ENCODE results near the gene UQCR10. TPM values are rescaled to one million over a fixed set of nuclear protein-coding genes. Genes with fewer than 3 reads are reported as not detected.

UQCR10 gene
- total RNA-seq, 1 experiment from 2014 or later, result 93.7 TPM

DNA sequence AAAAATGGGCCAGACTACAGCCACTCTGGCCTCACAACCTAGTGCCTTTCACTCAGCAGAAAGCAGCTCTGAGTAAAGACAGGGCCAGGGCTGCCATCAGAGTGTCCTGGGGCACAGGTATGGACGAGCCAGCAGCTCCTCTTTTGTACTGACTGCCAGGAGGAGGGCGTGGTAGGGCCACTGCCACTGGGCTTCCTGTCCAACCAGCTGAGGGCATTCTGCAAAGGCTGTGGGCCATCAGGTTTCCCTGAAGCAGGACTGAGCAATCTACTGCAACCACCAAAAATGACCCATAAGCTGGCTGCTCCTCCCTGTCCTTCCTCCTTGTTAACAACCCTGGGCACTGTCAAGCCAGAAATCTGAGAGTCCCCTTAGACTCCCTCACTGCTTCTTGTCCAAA is 37.8 kb downstream of the UQCR10 start:
- ChIA-PET CTCF (no interaction called here), POLR2A (no interaction called here)
- no peak for DNase-seq (ENCODE audit: low read depth, low spot score)
- intact Hi-C loops (cut with micrococcal nuclease; ENCODE audit: unreplicated experiment) (no loop called here), in situ Hi-C loops (cut with HindIII; ENCODE audit: low pct_unique_long_range_greater_than_20kb, low sequenced_read_pairs) (no loop called here)
- Histone ChIP-seq H3K27ac (ENCODE audit: low read length) (no peak overlapping the region), H3K27me3 (ENCODE audit: control insufficient read depth, insufficient read depth, low read length) (no peaks in the 10 kb centered on the region), H3K9me3 (ENCODE audit: control insufficient read depth, insufficient read depth, low read depth, low read length) (no peaks in the 10 kb centered on the region), H3K4me3 (ENCODE audit: low read depth in 2 of 2, low read length in 2 of 2) (no peak overlapping the region), H3K4me1 (ENCODE audit: control insufficient read depth, insufficient read depth, low read length) (no peaks in the 10 kb centered on the region), H3K36me3 (ENCODE audit: control insufficient read depth, insufficient read depth, low read length) (peaks cover 7% of the 10 kb centered on the region)
- no TSS peak for BruUV-seq (replicated peaks)
- TF ChIP-seq REST (IDR thresholded peaks at IDR 0.05; ENCODE audit: insufficient read depth in 1 of 2, low read depth in 2 of 2, low read length in 1 of 2) (no peak), POLR2AphosphoS5 (IDR thresholded peaks at IDR 0.05; ENCODE audit: low read depth, low read length) (no peak)
- no peak; the same call in 1 of the 2 replicates for ATAC-seq

DNA sequence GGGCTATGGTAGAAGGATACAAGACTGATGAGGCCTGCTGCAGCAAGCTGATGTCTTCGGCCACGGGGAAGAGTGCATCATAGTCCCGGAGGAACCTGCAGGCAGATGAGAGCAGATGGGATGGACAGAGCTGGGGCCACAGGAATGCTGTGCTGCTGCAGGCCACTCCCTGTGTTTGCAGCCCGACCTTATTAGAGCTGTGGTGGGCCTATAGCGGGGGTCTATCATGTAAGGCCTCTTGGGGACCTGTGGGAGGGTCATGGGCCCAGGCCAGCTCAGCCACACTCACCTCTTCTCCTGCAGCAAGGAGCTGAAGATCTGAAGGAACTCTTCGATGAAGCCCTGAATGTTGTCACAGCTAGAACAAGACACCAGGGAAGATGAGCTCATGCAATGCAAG is 39.0 kb downstream of the UQCR10 start:
- ChIA-PET CTCF (no interaction called here), POLR2A (no interaction called here)
- no peak overlapping the region for H3K27ac ChIP-seq (ENCODE audit: low read length)
- intact Hi-C loops (cut with micrococcal nuclease; ENCODE audit: unreplicated experiment) (no loop called here), in situ Hi-C loops (cut with HindIII; ENCODE audit: low pct_unique_long_range_greater_than_20kb, low sequenced_read_pairs) (no loop called here)
- H3K4me3 ChIP-seq (ENCODE audit: low read depth in 2 of 2, low read length in 2 of 2), result no peak overlapping the region
- ATAC-seq, result no peak
- H3K36me3 ChIP-seq (ENCODE audit: control insufficient read depth, insufficient read depth, low read length), result peaks cover 7% of the 10 kb centered on the region
- TF ChIP-seq TCF7L2 (IDR thresholded peaks at IDR 0.05; ENCODE audit: low read depth, low read length) (no peak), SIN3A (IDR thresholded peaks at IDR 0.05; ENCODE audit: borderline replicate concordance, insufficient read depth, low read depth, low read length) (no peak), CTCF (IDR thresholded peaks at IDR 0.05) (no peak), REST (IDR thresholded peaks at IDR 0.05; ENCODE audit: insufficient read depth in 1 of 2, low read depth in 2 of 2, low read length in 1 of 2) (no peak), POLR2AphosphoS5 (IDR thresholded peaks at IDR 0.05; ENCODE audit: low read depth, low read length) (no peak)
- H3K9me3 ChIP-seq (ENCODE audit: control insufficient read depth, insufficient read depth, low read depth, low read length), result no peaks in the 10 kb centered on the region
- no peak for DNase-seq (ENCODE audit: low read depth, low spot score)
- no peaks in the 10 kb centered on the region for H3K27me3 ChIP-seq (ENCODE audit: control insufficient read depth, insufficient read depth, low read length)
- no peaks in the 10 kb centered on the region for H3K4me1 ChIP-seq (ENCODE audit: control insufficient read depth, insufficient read depth, low read length)
- no TSS peak for BruUV-seq (replicated peaks)

Measured in Panc1 (cell line).